ENCODE measurements around the gene HOXD12. TPM values are rescaled to one million over a fixed set of nuclear protein-coding genes. Genes with fewer than 3 reads are reported as not detected.

Gene HOXD12
- total RNA-seq, 1 experiment from 2014 or later, result 0.58 TPM

GRCh38 chr2:176093145-176093897 is 6.3 kb upstream of the HOXD12 start:
- CTCF ChIA-PET, result interaction anchor here (0.6 kb wide), 1 partner anchor 660 kb away, joined by 4 read pairs; no protein-coding TSS in a partner anchor
- Histone ChIP-seq H3K4me1 (ENCODE audit: insufficient read depth, low read length, poor library complexity, severe bottlenecking) (peaks cover 26% of the 10 kb centered on the region), H3K4me3 (ENCODE audit: low read depth, low read length, poor library complexity, severe bottlenecking) (peak overlapping the region; percentile 68), H3K36me3 (ENCODE audit: insufficient read depth, low read length, poor library complexity, severe bottlenecking) (peaks cover 7% of the 10 kb centered on the region), H3K9me3 (ENCODE audit: low read depth, low read length, poor library complexity, severe bottlenecking) (no peaks in the 10 kb centered on the region), H3K27me3 (replicated peaks; ENCODE audit: insufficient read depth, low read depth, low read length, poor library complexity) (no peaks in the 10 kb centered on the region), H3K27ac (ENCODE audit: low read depth, low read length, poor library complexity, severe bottlenecking) (peak overlapping the region; percentile 45)
- no TSS peak for BruUV-seq (replicated peaks)
- POLR2A ChIA-PET (ENCODE audit: low non-redundant PET), result no interaction called here
- intact Hi-C loops (cut with micrococcal nuclease; ENCODE audit: unreplicated experiment), result loop anchor here (10.0 kb wide), 1 partner anchor 1089 kb away; the partner anchor contains the start of gene CHN1
- DNase-seq (ENCODE audit: low spot score), result peak; percentile 79
- TF ChIP-seq CTCF (conservative IDR thresholded peaks at IDR 0.05; ENCODE audit: low read depth, low read length) (peak; percentile 52), EZH2 (IDR thresholded peaks at IDR 0.05; ENCODE audit: borderline replicate concordance, low read depth, low read length, poor library complexity, severe bottlenecking) (no peak)

GRCh38 chr2:176093898-176094249 is 5.7 kb upstream of the HOXD12 start:
- Histone ChIP-seq H3K4me1 (ENCODE audit: insufficient read depth, low read length, poor library complexity, severe bottlenecking) (peaks cover 26% of the 10 kb centered on the region), H3K4me3 (ENCODE audit: low read depth, low read length, poor library complexity, severe bottlenecking) (peak overlapping the region; percentile 68), H3K9me3 (ENCODE audit: low read depth, low read length, poor library complexity, severe bottlenecking) (no peaks in the 10 kb centered on the region), H3K36me3 (ENCODE audit: insufficient read depth, low read length, poor library complexity, severe bottlenecking) (peaks cover 7% of the 10 kb centered on the region), H3K27me3 (replicated peaks; ENCODE audit: insufficient read depth, low read depth, low read length, poor library complexity) (no peaks in the 10 kb centered on the region), H3K27ac (ENCODE audit: low read depth, low read length, poor library complexity, severe bottlenecking) (peak overlapping the region; percentile 45)
- CTCF ChIA-PET, result no interaction called here
- DNase-seq (ENCODE audit: low spot score), result no peak
- POLR2A ChIA-PET (ENCODE audit: low non-redundant PET), result no interaction called here
- no TSS peak for BruUV-seq (replicated peaks)
- TF ChIP-seq CTCF (conservative IDR thresholded peaks at IDR 0.05; ENCODE audit: low read depth, low read length) (no peak), EZH2 (IDR thresholded peaks at IDR 0.05; ENCODE audit: borderline replicate concordance, low read depth, low read length, poor library complexity, severe bottlenecking) (no peak)
- intact Hi-C loops (cut with micrococcal nuclease; ENCODE audit: unreplicated experiment), result loop anchor here (10.0 kb wide), 1 partner anchor 1089 kb away; the partner anchor contains the start of gene CHN1

GRCh38 chr2:176094349-176094748 is 5.2 kb upstream of the HOXD12 start:
- ChIA-PET POLR2A (ENCODE audit: low non-redundant PET) (interaction anchor here (0.6 kb wide), 1 partner anchor 924 kb away, joined by 5 read pairs; no protein-coding TSS in a partner anchor), CTCF (no interaction called here)
- BruUV-seq (replicated peaks), result no TSS peak
- peaks cover 26% of the 10 kb centered on the region for H3K4me1 ChIP-seq (ENCODE audit: insufficient read depth, low read length, poor library complexity, severe bottlenecking)
- peak overlapping the region; percentile 68 for H3K4me3 ChIP-seq (ENCODE audit: low read depth, low read length, poor library complexity, severe bottlenecking)
- no peaks in the 10 kb centered on the region for H3K9me3 ChIP-seq (ENCODE audit: low read depth, low read length, poor library complexity, severe bottlenecking)
- intact Hi-C loops (cut with micrococcal nuclease; ENCODE audit: unreplicated experiment), result loop anchor here (10.0 kb wide), 1 partner anchor 1090 kb away; the partner anchor contains the start of gene CHN1
- H3K27ac ChIP-seq (ENCODE audit: low read depth, low read length, poor library complexity, severe bottlenecking), result peak overlapping the region; percentile 45
- TF ChIP-seq EZH2 (IDR thresholded peaks at IDR 0.05; ENCODE audit: borderline replicate concordance, low read depth, low read length, poor library complexity, severe bottlenecking) (no peak), CTCF (conservative IDR thresholded peaks at IDR 0.05; ENCODE audit: low read depth, low read length) (no peak)
- H3K36me3 ChIP-seq (ENCODE audit: insufficient read depth, low read length, poor library complexity, severe bottlenecking), result peaks cover 7% of the 10 kb centered on the region
- no peaks in the 10 kb centered on the region for H3K27me3 ChIP-seq (replicated peaks; ENCODE audit: insufficient read depth, low read depth, low read length, poor library complexity)
- no peak for DNase-seq (ENCODE audit: low spot score)
